Measurements from ENCODE around the gene TUT1. TPM values are rescaled to one million over a fixed set of nuclear protein-coding genes. Genes with fewer than 3 reads are reported as not detected.
"Not testable (repeated sequence)": the region's sequence is repeated elsewhere in the genome, so short reads cannot be mapped to it uniquely, and the experiment has no call there.

The TUT1 gene
- total RNA-seq, 2 donors from 2014 or later = 11.1 to 26.2 TPM

DNA sequence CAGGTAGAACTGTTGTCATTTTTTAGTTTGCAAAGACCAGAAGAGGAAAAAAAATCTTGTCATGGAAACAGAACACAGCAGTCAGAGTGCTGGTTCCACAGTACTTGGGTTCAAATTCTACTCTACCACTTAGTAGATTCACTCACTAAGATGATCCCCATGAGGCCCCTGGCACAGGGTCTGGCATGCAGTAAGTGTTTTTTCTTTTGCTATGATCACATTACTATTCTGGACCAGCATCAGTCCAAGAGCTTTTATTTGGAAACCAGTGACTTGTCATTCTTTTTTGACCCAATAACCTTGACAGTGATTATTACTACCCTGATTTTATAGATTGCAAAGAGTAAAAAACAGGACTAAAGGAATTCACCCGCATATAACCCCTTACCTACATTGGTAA lies 21.7 kb downstream of the TUT1 start:
- intact Hi-C loops (cut with DNase I) = no loop called here
- Histone ChIP-seq H3K27me3 (no peaks in the 10 kb centered on the region), H3K9me3 (no peaks in the 10 kb centered on the region), H3K27ac (no peak overlapping the region), H3K4me3 (no peak overlapping the region), H3K36me3 (peaks cover 10% of the 10 kb centered on the region), H3K4me1 (no peaks in the 10 kb centered on the region), H3K9ac (ENCODE audit: low read depth in 2 of 2, low read length in 2 of 2) (no peak overlapping the region)
- no peak for DNase-seq
- no peak for TF ChIP-seq CTCF (IDR thresholded peaks at IDR 0.05)

DNA sequence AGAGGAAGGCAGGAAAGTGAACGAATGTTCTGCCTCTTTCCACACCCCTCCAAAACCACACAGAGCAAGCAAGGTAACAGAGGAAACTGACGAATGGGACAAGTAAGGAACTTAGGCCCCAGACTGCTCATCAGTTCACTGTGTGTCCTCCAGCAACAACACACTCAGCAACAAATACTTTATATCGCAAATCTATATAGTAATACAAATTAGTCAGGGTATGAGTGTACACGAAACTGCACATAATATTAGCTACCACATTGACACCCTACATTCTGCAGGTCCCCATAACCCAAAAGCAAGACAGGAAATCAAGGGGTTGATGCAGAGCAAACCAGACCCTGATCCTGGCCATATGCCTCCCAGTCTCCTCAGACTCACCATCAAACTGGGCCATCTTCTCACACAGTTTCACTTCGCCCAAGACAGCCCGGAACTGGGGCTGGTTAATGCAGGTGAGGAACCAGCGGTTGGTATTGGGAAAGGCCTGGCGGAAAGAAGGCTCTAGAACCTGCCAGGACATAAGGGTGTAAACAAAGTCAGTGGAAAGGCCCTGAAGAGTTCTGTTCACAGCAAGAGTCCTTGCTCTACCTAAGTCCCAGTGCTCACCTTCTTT lies 24.2 kb downstream of the TUT1 start:
- H3K9me3 ChIP-seq = no peaks in the 10 kb centered on the region
- no peak for DNase-seq
- intact Hi-C loops (cut with DNase I) = no loop called here
- no peak overlapping the region for H3K9ac ChIP-seq (ENCODE audit: low read depth in 2 of 2, low read length in 2 of 2)
- no peaks in the 10 kb centered on the region for H3K27me3 ChIP-seq
- no peak overlapping the region for H3K27ac ChIP-seq
- no peaks in the 10 kb centered on the region for H3K4me1 ChIP-seq
- H3K36me3 ChIP-seq = peaks cover 10% of the 10 kb centered on the region
- no peak for TF ChIP-seq CTCF (IDR thresholded peaks at IDR 0.05)
- no peak overlapping the region for H3K4me3 ChIP-seq

DNA sequence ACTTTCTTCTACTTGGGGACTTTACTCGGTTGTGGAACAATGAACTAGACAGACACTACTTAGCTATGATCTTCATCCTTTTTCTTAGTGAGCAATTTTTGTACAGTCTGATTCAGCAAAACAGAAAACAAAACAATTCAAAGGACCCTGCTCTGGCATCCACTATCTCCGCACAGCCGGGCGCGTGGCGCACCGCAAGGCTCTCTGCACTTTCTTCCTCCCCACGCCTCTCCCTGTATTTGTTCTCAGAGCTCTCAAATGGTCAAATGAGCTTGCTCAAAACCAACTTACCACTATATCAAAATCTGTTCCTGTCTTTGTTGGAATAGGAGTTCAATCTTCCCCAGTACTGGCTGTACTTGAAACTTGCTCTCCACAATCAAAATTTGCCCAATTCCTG lies 25.1 kb downstream of the TUT1 start:
- intact Hi-C loops (cut with DNase I) = no loop called here
- no peaks in the 10 kb centered on the region for H3K4me1 ChIP-seq
- H3K9me3 ChIP-seq = no peaks in the 10 kb centered on the region
- no peak overlapping the region for H3K4me3 ChIP-seq
- H3K9ac ChIP-seq (ENCODE audit: low read depth in 2 of 2, low read length in 2 of 2) = no peak overlapping the region
- no peaks in the 10 kb centered on the region for H3K27me3 ChIP-seq
- peaks cover 10% of the 10 kb centered on the region for H3K36me3 ChIP-seq
- H3K27ac ChIP-seq = no peak overlapping the region
- no peak for DNase-seq
- no peak for TF ChIP-seq CTCF (IDR thresholded peaks at IDR 0.05)

- Histone ChIP-seq H3K4me3 (no peak overlapping the region), H3K4me1 (no peaks in the 10 kb centered on the region), H3K9me3 (no peaks in the 10 kb centered on the region), H3K36me3 (peaks cover 10% of the 10 kb centered on the region), H3K9ac (ENCODE audit: low read depth in 2 of 2, low read length in 2 of 2) (no peak overlapping the region), H3K27me3 (no peaks in the 10 kb centered on the region), H3K27ac (no peak overlapping the region)
- DNase-seq = no peak
- intact Hi-C loops (cut with DNase I) = no loop called here
- TF ChIP-seq CTCF (IDR thresholded peaks at IDR 0.05) = no peak
Measured at GRCh38 chr11:62565100-62565802, 26.1 kb downstream of the TUT1 start.

- DNase-seq; H3K9me3 ChIP-seq; H3K4me3 ChIP-seq; H3K4me1 ChIP-seq; H3K9ac ChIP-seq (ENCODE audit: low read depth in 2 of 2, low read length in 2 of 2); H3K27me3 ChIP-seq; H3K27ac ChIP-seq: not testable (repeated sequence)
- peaks cover 20% of the 10 kb centered on the region for H3K36me3 ChIP-seq
- intact Hi-C loops (cut with DNase I) = loop anchor here (5.0 kb wide), 2 partner anchors 64 to 139 kb away; no protein-coding TSS in a partner anchor
Measured at GRCh38 chr11:62561677-62562230, 29.6 kb downstream of the TUT1 start.
